H1 (cell line): ENCODE measurements around the gene PIP5K1C. TPM values are rescaled to one million over a fixed set of nuclear protein-coding genes. Genes with fewer than 3 reads are reported as not detected.

ENCODE experiments used
- CTCF ChIA-PET: fragments of 300-600 bp; sonication (Branson Sonifier 250); formaldehyde crosslinking; loops from one replicate; lab custom pipeline; 2021; ENCODE audit not compliant: partially characterized antibody; lab: Charles Lee
- POLR2A ChIA-PET: fragments of 300-600 bp; sonication (Branson Sonifier 250); formaldehyde crosslinking; loops from one replicate; lab custom pipeline; 2021; ENCODE audit warnings: inconsistent platforms; ENCODE audit not compliant: partially characterized antibody; lab: Charles Lee
- DNase-seq, 2 experiments: peaks; one replicate each; pipeline versions ENCODE4 v3.0.0 to v3.0.0-alpha.2; 2010 to 2022; ENCODE audit warnings: low spot score in 2 of 2, low read depth in 1 of 2, mixed read lengths in 1 of 2
- FAIRE-seq: peaks from 2 replicates; lab custom pipeline; 2011; peaks lifted over from hg19 to GRCh38; lab: Jason Lieb, UNC
- H2AFZ ChIP-seq: 2 replicates; pipeline ENCODE4 v1.8.1; 2012; ENCODE audit warnings: low read length, inconsistent platforms
- H2AK5ac ChIP-seq: 2 replicates; pipeline ENCODE4 v1.6.1; 2013; ENCODE audit warnings: low read depth, low read length
- H2BK120ac ChIP-seq: replicated peaks from 2 replicates; pipeline ENCODE3; 2013; ENCODE audit warnings: low read depth, low read length, inconsistent platforms
- H2BK12ac ChIP-seq: 2 replicates; pipeline ENCODE4 v1.6.1; 2013; ENCODE audit warnings: low read depth, low read length
- H2BK15ac ChIP-seq: 2 replicates; pipeline ENCODE4 v1.6.1; 2013; ENCODE audit warnings: low read length
- H2BK20ac ChIP-seq: 2 replicates; pipeline ENCODE4 v1.6.1; 2013; ENCODE audit warnings: low read length
- H2BK5ac ChIP-seq: 2 replicates; pipeline ENCODE4 v1.6.1; 2013; ENCODE audit warnings: low read depth, low read length
- H3K14ac ChIP-seq: 2 replicates; pipeline ENCODE4 v1.6.1; 2013; ENCODE audit warnings: inconsistent platforms; ENCODE audit not compliant: insufficient read length
- H3K18ac ChIP-seq: 2 replicates; pipeline ENCODE4 v1.6.1; 2013; ENCODE audit warnings: low read length; ENCODE audit errors: extremely low read depth
- H3K23ac ChIP-seq: 2 replicates; pipeline ENCODE4 v1.6.1; 2013; ENCODE audit warnings: inconsistent platforms; ENCODE audit not compliant: insufficient read length
- H3K23me2 ChIP-seq: 2 replicates; pipeline ENCODE4 v1.6.1; 2013; ENCODE audit warnings: low read depth, low read length
- H3K27ac ChIP-seq: 2 replicates; pipeline ENCODE4 v1.6.1; 2011; ENCODE audit warnings: low read depth, low read length, inconsistent platforms
- H3K27me3 ChIP-seq, 4 experiments: replicated peaks in 1 of 4; 1 replicate in 1 of 4; 2 replicates in 3 of 4; pipeline versions ENCODE4 v1.6.1 to v1.8.1; 2011 to 2013; ENCODE audit warnings: low read length in 3 of 4, mild to moderate bottlenecking in 3 of 4, inconsistent platforms in 2 of 4, mixed read lengths in 2 of 4, moderate library complexity in 1 of 4; ENCODE audit not compliant: control insufficient read depth in 3 of 4, insufficient read depth in 3 of 4; ENCODE audit errors: extremely low read depth in 1 of 4
- H3K36me3 ChIP-seq, 4 experiments: 2 replicates each; pipeline versions ENCODE4 v1.6.1 to v1.8.1; 2011 to 2013; ENCODE audit warnings: mild to moderate bottlenecking in 4 of 4, low read length in 3 of 4, moderate library complexity in 2 of 4, control low read depth in 1 of 4, inconsistent platforms in 1 of 4; ENCODE audit not compliant: insufficient read depth in 4 of 4, control insufficient read depth in 2 of 4
- H3K4ac ChIP-seq: replicated peaks from 2 replicates; pipeline ENCODE3; 2013; ENCODE audit warnings: low read length, low read depth, mixed read lengths, inconsistent platforms; ENCODE audit not compliant: insufficient read length
- H3K4me1 ChIP-seq, 4 experiments: replicated peaks in 1 of 4; 1 replicate in 1 of 4; 2 replicates in 3 of 4; pipeline versions ENCODE4 v1.6.1 to v1.8.1; 2011 to 2013; ENCODE audit warnings: low read length in 3 of 4, inconsistent platforms in 2 of 4, mixed read lengths in 1 of 4; ENCODE audit not compliant: insufficient read depth in 4 of 4, control insufficient read depth in 3 of 4
- H3K4me2 ChIP-seq, 2 experiments: 2 replicates each; pipeline versions ENCODE4 v1.6.1 to v1.8.1; 2011 to 2013; ENCODE audit warnings: low read depth in 2 of 2, low read length in 2 of 2, control low read depth in 1 of 2, inconsistent platforms in 1 of 2, mild to moderate bottlenecking in 1 of 2; ENCODE audit not compliant: insufficient read depth in 1 of 2
- H3K4me3 ChIP-seq, 4 experiments: fragments of 200-600, 300-600 bp in 1 of 4; sonication (generic), shearing (Covaris generic), sonication (Bioruptor Twin) in 1 of 4; 2 replicates each; pipeline versions ENCODE4 v1.5.1 to v1.8.1; 2011 to 2016; ENCODE audit warnings: low read length in 4 of 4, low read depth in 3 of 4, control low read depth in 2 of 4, inconsistent platforms in 2 of 4, mild to moderate bottlenecking in 2 of 4, mixed read lengths in 1 of 4, moderate library complexity in 1 of 4; ENCODE audit not compliant: insufficient read depth in 2 of 4; ENCODE audit errors: extremely low read depth in 1 of 4
- H3K56ac ChIP-seq: replicated peaks from 2 replicates; pipeline ENCODE3; 2013; ENCODE audit warnings: low read depth, mild to moderate bottlenecking, mixed read lengths, low read length, inconsistent platforms; ENCODE audit not compliant: insufficient read length
- H3K79me1 ChIP-seq: 2 replicates; pipeline ENCODE4 v1.6.1; 2013; ENCODE audit warnings: low read depth, low read length, control low read depth
- H3K79me2 ChIP-seq, 2 experiments: 2 replicates each; pipeline versions ENCODE4 v1.6.1 to v1.8.1; 2012 to 2013; ENCODE audit warnings: low read length in 2 of 2, mild to moderate bottlenecking in 2 of 2, inconsistent platforms in 1 of 2; ENCODE audit not compliant: insufficient read depth in 2 of 2, control insufficient read depth in 1 of 2
- H3K9ac ChIP-seq, 4 experiments: replicated peaks in 1 of 4; 1 replicate in 1 of 4; 2 replicates in 3 of 4; pipeline versions ENCODE4 v1.6.1 to v1.8.1; 2011 to 2013; ENCODE audit warnings: low read depth in 3 of 4, low read length in 3 of 4, control low read depth in 2 of 4, mild to moderate bottlenecking in 2 of 4, moderate library complexity in 2 of 4, inconsistent platforms in 1 of 4; ENCODE audit errors: extremely low read depth in 1 of 4
- H3K9me3 ChIP-seq, 2 experiments: 2 replicates each; pipeline versions ENCODE4 v1.6.1 to v1.8.1; 2012 to 2013; ENCODE audit warnings: mild to moderate bottlenecking in 2 of 2, moderate library complexity in 2 of 2, control low read depth in 1 of 2, inconsistent platforms in 1 of 2, low read depth in 1 of 2, low read length in 1 of 2, mixed read lengths in 1 of 2; ENCODE audit not compliant: insufficient read depth in 2 of 2
- H4K20me1 ChIP-seq, 2 experiments: replicated peaks in 1 of 2; 2 replicates each; pipeline versions ENCODE3 to v1.8.1; 2011 to 2013; ENCODE audit warnings: inconsistent platforms in 2 of 2, low read length in 2 of 2, mild to moderate bottlenecking in 1 of 2; ENCODE audit not compliant: insufficient read depth in 2 of 2, control insufficient read depth in 1 of 2
- H4K5ac ChIP-seq: 2 replicates; pipeline ENCODE4 v1.6.1; 2013; ENCODE audit warnings: low read length, low read depth, mixed read lengths, inconsistent platforms; ENCODE audit not compliant: insufficient read length
- H4K8ac ChIP-seq: 2 replicates; pipeline ENCODE4 v1.8.0; 2013; ENCODE audit warnings: mild to moderate bottlenecking, moderate library complexity, low read length, inconsistent platforms; ENCODE audit not compliant: insufficient read depth; ENCODE audit errors: extremely low read depth
- H4K91ac ChIP-seq: replicated peaks from 2 replicates; pipeline ENCODE3; 2013; ENCODE audit warnings: low read length, mixed read lengths, inconsistent platforms; ENCODE audit not compliant: insufficient read length
- CEBPB ChIP-seq: IDR thresholded peaks from 2 replicates; pipeline ENCODE4 v1.6.1; 2012; ENCODE audit warnings: low read depth, low read length
- EGR1 ChIP-seq: IDR thresholded peaks from 2 replicates; pipeline ENCODE4 v1.6.1; 2011; ENCODE audit warnings: low read depth, low read length, borderline replicate concordance
- EP300 ChIP-seq, 2 experiments: IDR thresholded peaks; 1 replicate in 1 of 2; 2 replicates in 1 of 2; pipeline ENCODE4 v1.6.1; 2011 to 2012; ENCODE audit warnings: low read depth in 2 of 2, low read length in 2 of 2, mild to moderate bottlenecking in 2 of 2, borderline replicate concordance in 1 of 2, inconsistent platforms in 1 of 2, moderate library complexity in 1 of 2
- EZH2 ChIP-seq: fragments of 200-600 bp; sonication (generic); IDR thresholded peaks from 2 replicates; pipeline ENCODE4 v1.7.1; 2012; ENCODE audit warnings: low read depth, mild to moderate bottlenecking, moderate library complexity, low read length, inconsistent platforms; ENCODE audit not compliant: severe bottlenecking
- KDM5A ChIP-seq: fragments of 200-600 bp; IDR thresholded peaks from 2 replicates; pipeline ENCODE4 v1.7.1; 2012; ENCODE audit warnings: mild to moderate bottlenecking, low read length, inconsistent platforms, mixed read lengths
- RAD21 ChIP-seq, 2 experiments: IDR thresholded peaks in 1 of 2; conservative IDR thresholded peaks in 1 of 2; 2 replicates each; pipeline ENCODE4 v1.6.1; 2011; ENCODE audit warnings: low read depth in 2 of 2, low read length in 2 of 2, improper control_type of control experiment in 1 of 2, inconsistent platforms in 1 of 2, mild to moderate bottlenecking in 1 of 2, moderate library complexity in 1 of 2
- RXRA ChIP-seq: IDR thresholded peaks from 2 replicates; pipeline ENCODE4 v1.6.1; 2011; ENCODE audit warnings: low read depth, mild to moderate bottlenecking, low read length, moderate library complexity; ENCODE audit not compliant: insufficient read depth
- SP2 ChIP-seq: IDR thresholded peaks from 2 replicates; pipeline ENCODE4 v1.6.1; 2012; ENCODE audit warnings: mild to moderate bottlenecking, low read length, inconsistent platforms
- TAF7 ChIP-seq: optimal IDR thresholded peaks from 2 replicates; pipeline ENCODE3; 2011; ENCODE audit warnings: low read depth, mild to moderate bottlenecking, inconsistent platforms, low read length, moderate library complexity, borderline replicate concordance
- WGBS, 2 experiments: shearing (Covaris generic) in 1 of 2; methylation state at CpG; one replicate each; pipeline versions ENCODE4 v1.1.6 to v1.1.7; 2013 to 2015; ENCODE audit warnings: low lambda C conversion rate in 2 of 2, mixed read lengths in 2 of 2, inconsistent platforms in 1 of 2, low coverage in 1 of 2, missing lambda C conversion rate in 1 of 2; ENCODE audit not compliant: insufficient replicate concordance in 2 of 2, insufficient coverage in 1 of 2, insufficient read length in 1 of 2; ENCODE audit errors: extremely low coverage in 1 of 2, missing lambda C conversion rate in 1 of 2; 5-methylcytosine and 5-hydroxymethylcytosine counted together
- polyA plus RNA-seq, 7 experiments: library from polyadenylated mRNA; depleted of rRNA in 3 of 7; stranded (reverse) in 5 of 7; unstranded in 2 of 7; fragments of >200 nt in 5 of 7; fragments of 200-250 nt in 2 of 7; gene quantifications; 1 replicate in 5 of 7; 2 replicates in 1 of 7; 4 replicates in 1 of 7; pipeline versions ENCODE4 v1.2.1 to v1.2.3, GENCODE V29; 2011 to 2013; ENCODE audit warnings: missing spikeins in 2 of 7, mixed read lengths in 2 of 7
- total RNA-seq: library from RNA; stranded (reverse); fragmentation: NEBNext Ultra II Directional; extraction: Animal tissue kit (Norgen Biotek cat#: 25700); gene quantifications from 2 replicates; pipeline ENCODE4 v1.2.1, GENCODE V29; 2021
- TF ChIP-seq, protein P1 (sequence below), 3 experiments: IDR thresholded peaks; 1 replicate in 2 of 3; 2 replicates in 1 of 3; pipeline versions ENCODE4 v1.5.1 to v1.6.1; 2011; ENCODE audit warnings: low read length in 3 of 3, mild to moderate bottlenecking in 3 of 3, inconsistent platforms in 2 of 3, low read depth in 1 of 3, moderate library complexity in 1 of 3; ENCODE audit not compliant: insufficient read depth in 1 of 3; ENCODE audit errors: control extremely low read depth in 1 of 3

PIP5K1C gene
- total and polyA plus RNA-seq, 2 of the 8 experiments (the other 6 are each of a cell fraction or from before 2014, with no cell fraction given) = 10.6 to 32.9 TPM

- no peaks in the 10 kb centered on the region for H3K79me1 ChIP-seq
- no peak overlapping the region for H3K9ac ChIP-seq
- WGBS, 2 experiments = 83% methylated on average over 26 of the region's 28 CpGs; no CpG with 5 or more reads in 1 of the 2 experiments
- H3K9me3 ChIP-seq = no peaks in the 10 kb centered on the region
- H2BK120ac ChIP-seq = no peak overlapping the region
- POLR2A ChIA-PET = interaction anchor here (0.7 to 1.6 kb wide), 3 partner anchors 8 to 28 kb away, joined by 3 to 4 read pairs (median 4); no protein-coding TSS in a partner anchor
- H3K23me2 ChIP-seq = no peaks in the 10 kb centered on the region
- no peaks in the 10 kb centered on the region for H3K4me1 ChIP-seq
- H2BK12ac ChIP-seq = no peak overlapping the region
- H2BK15ac ChIP-seq = no peak overlapping the region
- no peak overlapping the region for H3K23ac ChIP-seq
- H3K14ac ChIP-seq = no peak overlapping the region
- H2AFZ ChIP-seq = no peak overlapping the region
- H2BK5ac ChIP-seq = no peak overlapping the region
- peak overlapping the region; percentile 71 for H4K8ac ChIP-seq
- CTCF ChIA-PET = interaction anchor here (0.9 to 3.5 kb wide), 7 partner anchors 9 to 252 kb away, joined by 3 to 21 read pairs (median 6); partner anchors contain the start of gene GIPC3
- no peak overlapping the region for H3K4me2 ChIP-seq
- no peak overlapping the region for H3K18ac ChIP-seq
- H3K4me3 ChIP-seq = no peak overlapping the region
- H3K36me3 ChIP-seq = no peaks in the 10 kb centered on the region
- no peak overlapping the region for H3K4ac ChIP-seq
- H3K79me2 ChIP-seq = no peaks in the 10 kb centered on the region
- H2BK20ac ChIP-seq = no peak overlapping the region
- DNase-seq = peak in 1 of 2 experiments; percentile 74
- no peak for FAIRE-seq
- H4K91ac ChIP-seq = no peak overlapping the region
- H4K5ac ChIP-seq = no peak overlapping the region
- H3K27ac ChIP-seq = no peak overlapping the region
- no peak overlapping the region for H3K56ac ChIP-seq
- peaks cover 0 to under 1% (median 0%) of the 10 kb centered on the region in 4 experiments; a peak in 2 of 7 replicates for H3K27me3 ChIP-seq
- H2AK5ac ChIP-seq = no peak overlapping the region
- no peaks in the 10 kb centered on the region for H4K20me1 ChIP-seq
- TF ChIP-seq, protein P1, sequence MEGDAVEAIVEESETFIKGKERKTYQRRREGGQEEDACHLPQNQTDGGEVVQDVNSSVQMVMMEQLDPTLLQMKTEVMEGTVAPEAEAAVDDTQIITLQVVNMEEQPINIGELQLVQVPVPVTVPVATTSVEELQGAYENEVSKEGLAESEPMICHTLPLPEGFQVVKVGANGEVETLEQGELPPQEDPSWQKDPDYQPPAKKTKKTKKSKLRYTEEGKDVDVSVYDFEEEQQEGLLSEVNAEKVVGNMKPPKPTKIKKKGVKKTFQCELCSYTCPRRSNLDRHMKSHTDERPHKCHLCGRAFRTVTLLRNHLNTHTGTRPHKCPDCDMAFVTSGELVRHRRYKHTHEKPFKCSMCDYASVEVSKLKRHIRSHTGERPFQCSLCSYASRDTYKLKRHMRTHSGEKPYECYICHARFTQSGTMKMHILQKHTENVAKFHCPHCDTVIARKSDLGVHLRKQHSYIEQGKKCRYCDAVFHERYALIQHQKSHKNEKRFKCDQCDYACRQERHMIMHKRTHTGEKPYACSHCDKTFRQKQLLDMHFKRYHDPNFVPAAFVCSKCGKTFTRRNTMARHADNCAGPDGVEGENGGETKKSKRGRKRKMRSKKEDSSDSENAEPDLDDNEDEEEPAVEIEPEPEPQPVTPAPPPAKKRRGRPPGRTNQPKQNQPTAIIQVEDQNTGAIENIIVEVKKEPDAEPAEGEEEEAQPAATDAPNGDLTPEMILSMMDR (IDR thresholded peaks at IDR 0.05; ENCODE audit: control extremely low read depth in 1 of 3, insufficient read depth in 1 of 3, low read depth in 1 of 3, low read length in 3 of 3) = peak; percentile 55 to 78 (median 69)
- peak; percentile 71; the same call in 1 of the 2 replicates for TF ChIP-seq EGR1
- no peak for TF ChIP-seq EP300 (IDR thresholded peaks at IDR 0.05; ENCODE audit: borderline replicate concordance in 1 of 2, low read depth in 2 of 2, low read length in 2 of 2)
- no peak for TF ChIP-seq EZH2
- TF ChIP-seq CEBPB = no peak
- TF ChIP-seq SP2 = no peak
- TF ChIP-seq RAD21 (IDR thresholded peaks at IDR 0.05 in 1 of 2, conservative IDR thresholded peaks at IDR 0.05 in 1 of 2; ENCODE audit: low read depth in 2 of 2, low read length in 2 of 2) = peak; percentile 42 to 65
- TF ChIP-seq KDM5A = no peak
- TF ChIP-seq RXRA = no peak
- TF ChIP-seq TAF7 = no peak
Measured at GRCh38 chr19:3599776-3600187, 100.5 kb downstream of the PIP5K1C start.
